Activated CD8-positive, alpha-beta T cell treated with anti-CD3 and anti-CD28 coated beads for 36 hours (primary cell): ENCODE data around the gene MAP3K4. TPM values are rescaled to one million over a fixed set of nuclear protein-coding genes. Genes with fewer than 3 reads are reported as not detected.

Experiments used
- ATAC-seq: fragments of 200-7000 bp; cut with Tn5 transposase; one replicate; pipeline ENCODE4 v1.10.0; 2021; ENCODE audit warnings: mild to moderate bottlenecking, moderate library complexity
- CTCF ChIA-PET: fragments of 350-600 bp; sonication (Branson Sonifier 250); formaldehyde crosslinking; loops from one replicate; lab custom pipeline; 2021; ENCODE audit warnings: antibody characterized with exemption; lab: Charles Lee
- POLR2A ChIA-PET: fragments of 350-600 bp; sonication (Branson Sonifier 250); formaldehyde crosslinking; loops from one replicate; lab custom pipeline; 2021; ENCODE audit warnings: antibody characterized with exemption; lab: Charles Lee
- DNase-seq: peaks from one replicate; pipeline ENCODE4 v3.0.0-alpha.2; 2020
- H3K27ac Mint-ChIP-seq: one replicate; pipeline ENCODE4 v1.8.0; 2021; ENCODE audit warnings: mild to moderate bottlenecking, mixed read lengths
- H3K27me3 Mint-ChIP-seq: one replicate; pipeline ENCODE4 v1.8.0; 2021; ENCODE audit warnings: mixed read lengths
- H3K36me3 Mint-ChIP-seq: one replicate; pipeline ENCODE4 v1.8.0; 2021; ENCODE audit warnings: low read depth, mixed read lengths
- H3K4me1 Mint-ChIP-seq: one replicate; pipeline ENCODE4 v1.8.0; 2021; ENCODE audit warnings: low read depth, mixed read lengths
- H3K4me3 Mint-ChIP-seq: one replicate; pipeline ENCODE4 v1.8.0; 2021; ENCODE audit warnings: mild to moderate bottlenecking, moderate library complexity, mixed read lengths
- H3K9me3 Mint-ChIP-seq: one replicate; pipeline ENCODE4 v1.8.0; 2021; ENCODE audit warnings: mixed read lengths
- CTCF ChIP-seq: fragments of 200-600 bp; IDR thresholded peaks from one replicate; pipeline ENCODE4 v1.8.0; 2022; ENCODE audit warnings: antibody characterized with exemption, mild to moderate bottlenecking
- intact Hi-C: fragments of 100-400 bp; cut with micrococcal nuclease; formaldehyde crosslinking; loops from one replicate; pipeline ENCODE4 v1.10.0; 2022
- total RNA-seq, 2 experiments: library from RNA; stranded (reverse); gene quantifications; one replicate each; pipeline ENCODE4 v1.2.3, GENCODE V29; 2021

Gene MAP3K4
- total RNA-seq, 2 experiments from 2014 or later = 31.3 to 48.7 TPM

GRCh38 chr6:160951187-160952030 is 40.2 kb upstream of the MAP3K4 start:
- ChIA-PET POLR2A (no interaction called here), CTCF (interaction anchor here (0.8 to 5.0 kb wide), 2 partner anchors 21 to 420 kb away, joined by 3 to 15 read pairs; no protein-coding TSS in a partner anchor)
- Mint-ChIP-seq H3K9me3 (no peaks in the 10 kb centered on the region), H3K4me1 (no peaks in the 10 kb centered on the region), H3K36me3 (no peaks in the 10 kb centered on the region), H3K27me3 (peaks cover 24% of the 10 kb centered on the region), H3K27ac (no peak overlapping the region), H3K4me3 (no peak overlapping the region)
- intact Hi-C loops = no loop called here
- TF ChIP-seq CTCF = no peak
- ATAC-seq (no peak), DNase-seq (no peak)

- H3K27ac Mint-ChIP-seq = no peak overlapping the region
- CTCF ChIA-PET = interaction anchor here (5.0 kb wide), 1 partner anchor 22 kb away, joined by 15 read pairs; no protein-coding TSS in a partner anchor
- H3K4me1 Mint-ChIP-seq = no peaks in the 10 kb centered on the region
- intact Hi-C loops = no loop called here
- no peak overlapping the region for H3K4me3 Mint-ChIP-seq
- no peaks in the 10 kb centered on the region for H3K9me3 Mint-ChIP-seq
- TF ChIP-seq CTCF = no peak
- ATAC-seq (no peak), DNase-seq (no peak)
- H3K27me3 Mint-ChIP-seq = peaks cover 28% of the 10 kb centered on the region
- H3K36me3 Mint-ChIP-seq = no peaks in the 10 kb centered on the region
- POLR2A ChIA-PET = no interaction called here
Observed at GRCh38 chr6:160952633-160953281, 38.8 kb upstream of the MAP3K4 start.

- DNase-seq (no peak), ATAC-seq (no peak)
- CTCF ChIA-PET = interaction anchor here (1.2 kb wide), 1 partner anchor 16 kb away, joined by 3 read pairs; no protein-coding TSS in a partner anchor
- POLR2A ChIA-PET = no interaction called here
- H3K4me3 Mint-ChIP-seq = no peak overlapping the region
- intact Hi-C loops = no loop called here
- no peaks in the 10 kb centered on the region for H3K9me3 Mint-ChIP-seq
- no peaks in the 10 kb centered on the region for H3K36me3 Mint-ChIP-seq
- peaks cover 28% of the 10 kb centered on the region for H3K27me3 Mint-ChIP-seq
- no peak overlapping the region for H3K27ac Mint-ChIP-seq
- TF ChIP-seq CTCF = no peak
- no peaks in the 10 kb centered on the region for H3K4me1 Mint-ChIP-seq
Observed at GRCh38 chr6:160955508-160956295, 35.9 kb upstream of the MAP3K4 start.

GRCh38 chr6:160956300-160957035 is 35.1 kb upstream of the MAP3K4 start:
- H3K27me3 Mint-ChIP-seq = peaks cover 24% of the 10 kb centered on the region
- no peaks in the 10 kb centered on the region for H3K9me3 Mint-ChIP-seq
- no peak overlapping the region for H3K27ac Mint-ChIP-seq
- DNase-seq (no peak), ATAC-seq (no peak)
- ChIA-PET CTCF (interaction anchor here (0.7 kb wide), 1 partner anchor 26 kb away, joined by 4 read pairs; no protein-coding TSS in a partner anchor), POLR2A (no interaction called here)
- no peak for TF ChIP-seq CTCF
- intact Hi-C loops = no loop called here
- H3K4me3 Mint-ChIP-seq = no peak overlapping the region
- no peaks in the 10 kb centered on the region for H3K36me3 Mint-ChIP-seq
- H3K4me1 Mint-ChIP-seq = no peaks in the 10 kb centered on the region
